CD4-positive, alpha-beta memory T cell (primary cell): Measurements from ENCODE around the gene IDS. TPM values are rescaled to one million over a fixed set of nuclear protein-coding genes. Genes with fewer than 3 reads are reported as not detected.

Experiments used
- CTCF ChIA-PET: fragments of 350-600 bp; sonication (Branson Sonifier 250); formaldehyde crosslinking; loops from one replicate; lab custom pipeline; 2021; ENCODE audit warnings: inconsistent platforms; ENCODE audit not compliant: partially characterized antibody; lab: Charles Lee
- POLR2A ChIA-PET: fragments of 350-600 bp; sonication (Branson Sonifier 250); formaldehyde crosslinking; loops from one replicate; lab custom pipeline; 2021; ENCODE audit not compliant: partially characterized antibody; lab: Charles Lee
- DNase-seq, 5 donors: peaks; one replicate each; pipeline versions ENCODE4 v3.0.0 to v3.0.0-alpha.2; 2020 to 2022; ENCODE audit warnings: mixed read lengths in 1 of 5
- H3K27ac ChIP-seq: one replicate; pipeline ENCODE4 v1.7.0; 2013; ENCODE audit warnings: low read depth, low read length
- H3K27me3 ChIP-seq: 2 replicates; pipeline ENCODE4 v1.7.0; 2013; ENCODE audit warnings: mild to moderate bottlenecking, low read length, moderate library complexity; ENCODE audit not compliant: insufficient read depth
- H3K36me3 ChIP-seq: 2 replicates; pipeline ENCODE4 v1.7.0; 2013; ENCODE audit warnings: mild to moderate bottlenecking, low read length, moderate library complexity; ENCODE audit not compliant: insufficient read depth
- H3K4me1 ChIP-seq: 2 replicates; pipeline ENCODE4 v1.7.0; 2013; ENCODE audit warnings: mild to moderate bottlenecking, low read length, moderate library complexity; ENCODE audit not compliant: insufficient read depth
- H3K4me3 ChIP-seq, 2 donors: one replicate each; pipeline ENCODE4 v1.7.0; 2013; ENCODE audit warnings: low read length in 2 of 2, mild to moderate bottlenecking in 1 of 2
- H3K9me3 ChIP-seq, 2 donors: one replicate each; pipeline ENCODE4 v1.7.0; 2013; ENCODE audit warnings: low read length in 2 of 2, control low read depth in 1 of 2; ENCODE audit not compliant: control insufficient read depth in 1 of 2
- H3K27ac Mint-ChIP-seq, 7 donors: one replicate each; pipeline ENCODE4 v1.8.0; 2020 to 2021; ENCODE audit warnings: mixed read lengths in 7 of 7, mild to moderate bottlenecking in 6 of 7, inconsistent platforms in 3 of 7, moderate library complexity in 3 of 7
- H3K27me3 Mint-ChIP-seq, 2 donors: one replicate each; pipeline ENCODE4 v1.8.0; 2020 to 2021; ENCODE audit warnings: mixed read lengths in 2 of 2
- H3K36me3 Mint-ChIP-seq, 2 donors: one replicate each; pipeline ENCODE4 v1.8.0; 2020 to 2021; ENCODE audit warnings: mixed read lengths in 2 of 2, inconsistent platforms in 1 of 2, mild to moderate bottlenecking in 1 of 2
- H3K4me1 Mint-ChIP-seq, 4 donors: one replicate each; pipeline ENCODE4 v1.8.0; 2020 to 2021; ENCODE audit warnings: mixed read lengths in 4 of 4, mild to moderate bottlenecking in 1 of 4
- H3K4me3 Mint-ChIP-seq, 8 donors: one replicate each; pipeline ENCODE4 v1.8.0; 2020 to 2021; ENCODE audit warnings: mixed read lengths in 8 of 8, mild to moderate bottlenecking in 7 of 8, moderate library complexity in 6 of 8, inconsistent platforms in 3 of 8
- H3K9me3 Mint-ChIP-seq, 8 donors: one replicate each; pipeline ENCODE4 v1.8.0; 2020 to 2021; ENCODE audit warnings: mixed read lengths in 8 of 8, mild to moderate bottlenecking in 5 of 8, inconsistent platforms in 3 of 8, moderate library complexity in 1 of 8
- intact Hi-C: fragments of 100-400 bp; cut with micrococcal nuclease; formaldehyde crosslinking; loops from one replicate; pipeline ENCODE4 v1.15.1; 2023
- polyA plus RNA-seq, 2 donors: library from polyadenylated mRNA; unstranded; fragments of 300-500 nt; fragmentation: Illumina TruSeq; gene quantifications; one replicate each; pipeline ENCODE4 v1.2.3, GENCODE V29; 2021
- total RNA-seq, 2 experiments: library from RNA; stranded (reverse); gene quantifications; one replicate each; pipeline ENCODE4 v1.2.3, GENCODE V29; 2021

IDS gene
- total and polyA plus RNA-seq, 4 experiments from 2014 or later = 121 to 196 (median 157) TPM

GRCh38 chrX:149469406-149469805, 35.7 kb downstream of the IDS start:
- Mint-ChIP-seq H3K27me3 (peaks cover 0 to 4% of the 10 kb centered on the region in 2 donors), H3K9me3 (no peaks in the 10 kb centered on the region), H3K4me3 (no peak overlapping the region), H3K4me1 (peaks cover 0 to 6% (median 3%) of the 10 kb centered on the region in 4 donors), H3K27ac (no peak overlapping the region), H3K36me3 (no peaks in the 10 kb centered on the region)
- ChIA-PET POLR2A (no interaction called here), CTCF (interaction anchor here (2.3 kb wide), 1 partner anchor 1422 kb away, joined by 10 read pairs; no protein-coding TSS in a partner anchor)
- Histone ChIP-seq H3K36me3 (no peaks in the 10 kb centered on the region), H3K27me3 (no peaks in the 10 kb centered on the region), H3K9me3 (no peaks in the 10 kb centered on the region), H3K27ac (no peak overlapping the region), H3K4me1 (no peaks in the 10 kb centered on the region), H3K4me3 (no peak overlapping the region)
- DNase-seq = no peak
- intact Hi-C loops = no loop called here

DNA sequence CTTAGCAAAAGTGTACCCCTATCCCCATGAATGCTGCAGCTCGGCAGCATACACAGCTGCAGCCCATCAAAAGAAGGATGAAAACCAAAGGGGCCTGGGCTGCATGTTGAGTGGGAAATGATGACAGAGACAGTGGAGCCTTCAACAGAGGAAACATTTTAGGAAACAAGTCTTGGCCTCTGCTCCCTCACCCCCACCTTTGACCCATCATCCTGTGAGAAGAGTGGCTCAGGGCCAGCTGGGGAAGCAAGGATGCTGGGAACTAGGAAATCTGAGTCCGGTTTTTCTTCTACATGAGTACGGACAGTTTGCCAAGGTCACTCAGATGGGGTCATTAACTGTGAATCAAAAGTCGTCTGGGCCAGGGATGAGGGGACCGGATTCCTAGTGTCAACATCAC, 37.2 kb downstream of the IDS start:
- H3K27me3 ChIP-seq = no peaks in the 10 kb centered on the region
- H3K4me3 ChIP-seq = no peak overlapping the region
- ChIA-PET POLR2A (no interaction called here), CTCF (interaction anchor here (0.8 kb wide), 1 partner anchor 13 kb away, joined by 3 read pairs; no protein-coding TSS in a partner anchor)
- peaks cover 0 to 4% of the 10 kb centered on the region in 2 donors for H3K27me3 Mint-ChIP-seq
- no peak overlapping the region for H3K27ac ChIP-seq
- no peaks in the 10 kb centered on the region for H3K9me3 ChIP-seq
- DNase-seq = no peak
- no peak overlapping the region for H3K4me3 Mint-ChIP-seq
- H3K4me1 ChIP-seq = no peaks in the 10 kb centered on the region
- peaks cover 0 to 6% (median 3%) of the 10 kb centered on the region in 4 donors for H3K4me1 Mint-ChIP-seq
- no peaks in the 10 kb centered on the region for H3K9me3 Mint-ChIP-seq
- intact Hi-C loops = no loop called here
- no peaks in the 10 kb centered on the region for H3K36me3 Mint-ChIP-seq
- H3K27ac Mint-ChIP-seq = no peak overlapping the region
- no peaks in the 10 kb centered on the region for H3K36me3 ChIP-seq

DNA sequence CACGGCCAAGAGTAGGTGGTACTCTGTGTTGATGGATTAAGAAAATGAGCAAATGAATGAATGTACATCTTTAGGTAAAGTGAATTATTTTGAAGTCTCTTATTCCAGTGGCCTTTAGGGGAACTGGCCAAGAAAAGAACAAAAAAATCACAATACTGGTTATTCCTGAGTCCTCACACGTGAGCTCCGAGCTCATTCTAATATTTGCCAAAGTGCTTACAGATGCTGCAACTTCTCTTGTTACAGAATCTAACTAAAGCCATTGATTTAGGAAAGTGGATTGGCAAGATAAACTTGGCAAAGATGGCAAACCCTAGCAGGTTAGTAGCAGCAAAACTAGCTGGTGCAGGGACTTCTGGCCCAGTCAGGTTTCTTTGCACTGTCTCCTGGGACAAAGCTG, 37.6 kb downstream of the IDS start:
- Mint-ChIP-seq H3K36me3 (no peaks in the 10 kb centered on the region), H3K9me3 (no peaks in the 10 kb centered on the region), H3K27ac (no peak overlapping the region), H3K27me3 (peaks cover 0 to 8% of the 10 kb centered on the region in 2 donors), H3K4me1 (peaks cover 0 to 6% (median 3%) of the 10 kb centered on the region in 4 donors), H3K4me3 (no peak overlapping the region)
- CTCF ChIA-PET = interaction anchor here (0.8 kb wide), 1 partner anchor 13 kb away, joined by 3 read pairs; no protein-coding TSS in a partner anchor
- H3K27me3 ChIP-seq = no peaks in the 10 kb centered on the region
- H3K4me3 ChIP-seq = no peak overlapping the region
- no peak overlapping the region for H3K27ac ChIP-seq
- no peaks in the 10 kb centered on the region for H3K9me3 ChIP-seq
- intact Hi-C loops = no loop called here
- H3K36me3 ChIP-seq = no peaks in the 10 kb centered on the region
- no peaks in the 10 kb centered on the region for H3K4me1 ChIP-seq
- no peak for DNase-seq
- POLR2A ChIA-PET = no interaction called here

- no peak for DNase-seq
- no peaks in the 10 kb centered on the region for H3K27me3 ChIP-seq
- no peaks in the 10 kb centered on the region for H3K36me3 ChIP-seq
- no peak overlapping the region for H3K4me3 ChIP-seq
- Mint-ChIP-seq H3K36me3 (no peaks in the 10 kb centered on the region), H3K4me3 (no peak overlapping the region), H3K9me3 (no peaks in the 10 kb centered on the region), H3K27ac (no peak overlapping the region), H3K4me1 (no peaks in the 10 kb centered on the region), H3K27me3 (peaks cover 4 to 10% of the 10 kb centered on the region in 2 donors)
- H3K27ac ChIP-seq = no peak overlapping the region
- ChIA-PET CTCF (interaction anchor here (1.3 kb wide), 1 partner anchor 8 kb away, joined by 4 read pairs; no protein-coding TSS in a partner anchor), POLR2A (no interaction called here)
- no peaks in the 10 kb centered on the region for H3K4me1 ChIP-seq
- no peaks in the 10 kb centered on the region for H3K9me3 ChIP-seq
- intact Hi-C loops = no loop called here
Observed at GRCh38 chrX:149462849-149463248, 42.3 kb downstream of the IDS start.

DNA sequence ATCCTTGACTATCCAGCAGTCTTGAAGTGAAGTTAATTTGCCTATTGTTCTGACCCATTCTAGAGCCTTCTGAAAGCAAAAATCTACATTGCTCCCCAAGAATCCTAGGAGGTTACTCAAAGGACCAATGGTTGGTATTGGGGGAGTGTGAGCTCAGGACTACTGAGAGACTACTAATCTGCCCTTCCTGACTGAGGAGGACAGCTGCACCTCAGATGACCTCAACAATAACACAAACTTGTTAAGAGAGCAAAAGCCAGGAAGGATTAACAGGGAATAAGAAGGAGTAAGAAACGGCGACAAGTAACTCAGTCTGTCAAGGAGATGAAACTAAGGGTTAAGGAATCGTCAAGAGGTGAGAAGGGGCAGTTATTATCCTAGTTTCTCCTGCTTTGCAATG, 43.4 kb downstream of the IDS start:
- CTCF ChIA-PET = no interaction called here
- DNase-seq = no peak
- Histone ChIP-seq H3K4me3 (no peak overlapping the region), H3K9me3 (no peaks in the 10 kb centered on the region), H3K27me3 (no peaks in the 10 kb centered on the region), H3K27ac (no peak overlapping the region), H3K4me1 (no peaks in the 10 kb centered on the region), H3K36me3 (no peaks in the 10 kb centered on the region)
- H3K27me3 Mint-ChIP-seq = peaks cover 4 to 10% of the 10 kb centered on the region in 2 donors
- POLR2A ChIA-PET = no interaction called here
- H3K4me3 Mint-ChIP-seq = no peak overlapping the region
- no peaks in the 10 kb centered on the region for H3K4me1 Mint-ChIP-seq
- no peaks in the 10 kb centered on the region for H3K36me3 Mint-ChIP-seq
- H3K27ac Mint-ChIP-seq = no peak overlapping the region
- no peaks in the 10 kb centered on the region for H3K9me3 Mint-ChIP-seq
- intact Hi-C loops = no loop called here

DNA sequence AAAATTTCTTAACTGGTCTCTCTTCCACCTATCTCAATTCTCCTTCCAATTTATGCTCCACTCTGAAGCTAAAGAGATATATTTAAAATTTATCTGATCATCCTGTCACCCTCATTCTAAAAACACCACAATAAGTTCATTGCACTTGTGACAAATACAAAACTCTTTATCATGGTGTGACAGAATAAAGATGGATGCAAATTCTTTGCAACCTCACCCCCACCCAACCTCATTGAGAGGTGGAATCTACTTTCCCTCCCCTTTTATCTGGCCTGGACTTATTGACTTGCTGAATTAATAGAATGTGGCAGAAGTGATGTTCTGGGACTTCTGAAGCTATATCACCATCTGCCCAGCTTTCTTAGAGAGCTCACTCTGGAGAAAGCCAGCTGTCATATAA, 46.5 kb downstream of the IDS start:
- no peak overlapping the region for H3K4me3 Mint-ChIP-seq
- intact Hi-C loops = no loop called here
- no peak overlapping the region for H3K27ac ChIP-seq
- no peaks in the 10 kb centered on the region for H3K4me1 ChIP-seq
- no peaks in the 10 kb centered on the region for H3K4me1 Mint-ChIP-seq
- no peaks in the 10 kb centered on the region for H3K27me3 ChIP-seq
- no peak for DNase-seq
- H3K9me3 ChIP-seq = no peaks in the 10 kb centered on the region
- H3K36me3 ChIP-seq = no peaks in the 10 kb centered on the region
- no peaks in the 10 kb centered on the region for H3K36me3 Mint-ChIP-seq
- no peak overlapping the region for H3K27ac Mint-ChIP-seq
- H3K4me3 ChIP-seq = no peak overlapping the region
- H3K9me3 Mint-ChIP-seq = no peaks in the 10 kb centered on the region
- CTCF ChIA-PET = interaction anchor here (1.2 kb wide), 1 partner anchor 12 kb away, joined by 3 read pairs; no protein-coding TSS in a partner anchor
- POLR2A ChIA-PET = no interaction called here
- peaks cover 4 to 6% of the 10 kb centered on the region in 2 donors for H3K27me3 Mint-ChIP-seq

GRCh38 chrX:149456476-149457245, 48.4 kb downstream of the IDS start:
- Histone ChIP-seq H3K36me3 (no peaks in the 10 kb centered on the region), H3K4me3 (no peak overlapping the region), H3K9me3 (no peaks in the 10 kb centered on the region), H3K4me1 (no peaks in the 10 kb centered on the region), H3K27ac (no peak overlapping the region), H3K27me3 (no peaks in the 10 kb centered on the region)
- Mint-ChIP-seq H3K27me3 (peaks cover 3 to 4% of the 10 kb centered on the region in 2 donors), H3K4me1 (no peaks in the 10 kb centered on the region), H3K27ac (no peak overlapping the region), H3K9me3 (no peaks in the 10 kb centered on the region), H3K4me3 (no peak overlapping the region), H3K36me3 (no peaks in the 10 kb centered on the region)
- DNase-seq = no peak
- CTCF ChIA-PET = interaction anchor here (1.5 kb wide), 1 partner anchor 15 kb away, joined by 4 read pairs; no protein-coding TSS in a partner anchor
- POLR2A ChIA-PET = no interaction called here
- intact Hi-C loops = no loop called here
